ENCODE measurements around the gene FURIN. TPM values are rescaled to one million over a fixed set of nuclear protein-coding genes. Genes with fewer than 3 reads are reported as not detected.
"Not testable (repeated sequence)": the region's sequence is repeated elsewhere in the genome, so short reads cannot be mapped to it uniquely, and the experiment has no call there.

FURIN gene
- polyA plus RNA-seq, 3 donors, result 6.5 to 47.3 (median 14.3) TPM

GRCh38 chr15:90822204-90822955 is 46.0 kb upstream of the FURIN start:
- no peak overlapping the region for H3K4me2 ChIP-seq (replicated peaks; ENCODE audit: extremely low read depth, low read length, poor library complexity, severe bottlenecking)
- TF ChIP-seq, protein P1, sequence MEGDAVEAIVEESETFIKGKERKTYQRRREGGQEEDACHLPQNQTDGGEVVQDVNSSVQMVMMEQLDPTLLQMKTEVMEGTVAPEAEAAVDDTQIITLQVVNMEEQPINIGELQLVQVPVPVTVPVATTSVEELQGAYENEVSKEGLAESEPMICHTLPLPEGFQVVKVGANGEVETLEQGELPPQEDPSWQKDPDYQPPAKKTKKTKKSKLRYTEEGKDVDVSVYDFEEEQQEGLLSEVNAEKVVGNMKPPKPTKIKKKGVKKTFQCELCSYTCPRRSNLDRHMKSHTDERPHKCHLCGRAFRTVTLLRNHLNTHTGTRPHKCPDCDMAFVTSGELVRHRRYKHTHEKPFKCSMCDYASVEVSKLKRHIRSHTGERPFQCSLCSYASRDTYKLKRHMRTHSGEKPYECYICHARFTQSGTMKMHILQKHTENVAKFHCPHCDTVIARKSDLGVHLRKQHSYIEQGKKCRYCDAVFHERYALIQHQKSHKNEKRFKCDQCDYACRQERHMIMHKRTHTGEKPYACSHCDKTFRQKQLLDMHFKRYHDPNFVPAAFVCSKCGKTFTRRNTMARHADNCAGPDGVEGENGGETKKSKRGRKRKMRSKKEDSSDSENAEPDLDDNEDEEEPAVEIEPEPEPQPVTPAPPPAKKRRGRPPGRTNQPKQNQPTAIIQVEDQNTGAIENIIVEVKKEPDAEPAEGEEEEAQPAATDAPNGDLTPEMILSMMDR (IDR thresholded peaks at IDR 0.05), result no peak
- intact Hi-C loops (cut with micrococcal nuclease), result no loop called here

DNA sequence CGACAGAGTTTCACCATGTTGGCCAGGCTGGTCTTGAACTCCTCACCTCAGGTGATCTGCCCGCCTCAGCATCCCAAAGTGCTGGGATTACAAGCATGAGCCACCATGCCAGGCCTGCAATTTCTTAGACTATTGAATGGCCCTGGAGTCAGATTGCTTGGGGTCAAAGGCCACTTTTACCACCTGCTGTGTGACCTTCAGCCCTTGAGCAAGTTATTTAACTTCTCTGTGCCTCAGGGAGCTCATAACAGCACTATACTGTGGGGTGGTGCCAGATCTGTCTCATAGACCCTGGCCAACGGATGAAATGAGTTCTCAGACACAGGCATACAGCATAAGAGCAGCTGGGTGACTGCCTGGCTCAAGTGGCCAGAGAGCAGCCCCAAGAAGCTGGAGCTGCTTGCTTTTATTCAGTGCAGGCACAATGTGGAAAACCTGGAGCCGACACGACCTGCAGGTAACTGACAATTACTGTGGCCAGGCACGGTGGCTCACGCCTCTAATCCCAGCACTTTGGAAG is 44.9 kb upstream of the FURIN start:
- Mint-ChIP-seq H3K27me3 (ENCODE audit: low read depth in 3 of 3) (peaks cover 2 to 7% (median 2%) of the 10 kb centered on the region in 3 donors), H3K9me3 (peaks cover 0 to 5% (median 2%) of the 10 kb centered on the region in 7 donors), H3K27ac (peak overlapping the region in 2 of 7 donors; percentile 58 to 59), H3K4me1 (peaks cover 28% of the 10 kb centered on the region), H3K4me3 (no peak overlapping the region), H3K36me3 (peaks cover 0 to 3% of the 10 kb centered on the region in 2 donors)
- peaks cover 19 to 38% of the 10 kb centered on the region in 2 donors for H3K4me1 ChIP-seq (ENCODE audit: control insufficient read depth in 1 of 2, insufficient read depth in 2 of 2, low read length in 2 of 2)
- 97% methylated on average over 7 of the region's 7 CpGs for WGBS (ENCODE audit: insufficient coverage)
- H3K9ac ChIP-seq (ENCODE audit: insufficient read depth, low read length, poor library complexity, severe bottlenecking), result no peak overlapping the region
- H2AFZ ChIP-seq (ENCODE audit: insufficient read depth, low read depth, low read length, poor library complexity, severe bottlenecking), result no peak overlapping the region
- H3K9me3 ChIP-seq (replicated peaks in 1 of 2; ENCODE audit: control insufficient read depth in 1 of 2, insufficient read depth in 1 of 2, low read length in 2 of 2), result no peaks in the 10 kb centered on the region
- no peak for DNase-seq
- no peaks in the 10 kb centered on the region for H4K20me1 ChIP-seq (ENCODE audit: insufficient read depth, low read length)
- H3K27me3 ChIP-seq (ENCODE audit: control insufficient read depth in 2 of 2, insufficient read depth in 2 of 2, low read length in 2 of 2), result no peaks in the 10 kb centered on the region
- no peaks in the 10 kb centered on the region for H3K79me2 ChIP-seq (ENCODE audit: insufficient read depth, low read length)
- H3K4me3 ChIP-seq (replicated peaks in 1 of 3; ENCODE audit: low read depth in 2 of 3, low read length in 3 of 3), result no peak overlapping the region
- H3K27ac ChIP-seq (ENCODE audit: low read depth in 1 of 2, low read length in 2 of 2), result no peak overlapping the region
- H3K36me3 ChIP-seq (replicated peaks in 1 of 2; ENCODE audit: control insufficient read depth in 1 of 2, insufficient read depth in 2 of 2, low read length in 2 of 2), result no peaks in the 10 kb centered on the region
- TF ChIP-seq, protein P1 (IDR thresholded peaks at IDR 0.05), result no peak
- no peak overlapping the region for H3K4me2 ChIP-seq (replicated peaks; ENCODE audit: extremely low read depth, low read length, poor library complexity, severe bottlenecking)
- intact Hi-C loops (cut with micrococcal nuclease), result no loop called here

More at GRCh38 chr15:90822204-90822955, 46.0 kb upstream of the FURIN start:
- Mint-ChIP-seq H3K9me3 (peaks cover 0 to 5% (median 2%) of the 10 kb centered on the region in 7 donors), H3K27me3 (ENCODE audit: low read depth in 3 of 3) (peaks cover 2 to 7% (median 4%) of the 10 kb centered on the region in 3 donors), H3K4me3 (no peak overlapping the region), H3K27ac (peak overlapping the region in 1 of 7 donors; percentile 8), H3K4me1 (peaks cover 39% of the 10 kb centered on the region), H3K36me3 (peaks cover 0 to 3% of the 10 kb centered on the region in 2 donors)
- Histone ChIP-seq H3K9me3 (replicated peaks in 1 of 2; ENCODE audit: control insufficient read depth in 1 of 2, insufficient read depth in 1 of 2, low read length in 2 of 2) (no peaks in the 10 kb centered on the region), H3K4me3 (replicated peaks in 1 of 3; ENCODE audit: low read depth in 2 of 3, low read length in 3 of 3) (no peak overlapping the region), H3K27me3 (ENCODE audit: control insufficient read depth in 2 of 2, insufficient read depth in 2 of 2, low read length in 2 of 2) (no peaks in the 10 kb centered on the region), H2AFZ (ENCODE audit: insufficient read depth, low read depth, low read length, poor library complexity, severe bottlenecking) (no peak overlapping the region), H3K9ac (ENCODE audit: insufficient read depth, low read length, poor library complexity, severe bottlenecking) (no peak overlapping the region), H3K36me3 (replicated peaks in 1 of 2; ENCODE audit: control insufficient read depth in 1 of 2, insufficient read depth in 2 of 2, low read length in 2 of 2) (no peaks in the 10 kb centered on the region), H3K79me2 (ENCODE audit: insufficient read depth, low read length) (no peaks in the 10 kb centered on the region), H3K4me1 (ENCODE audit: control insufficient read depth in 1 of 2, insufficient read depth in 2 of 2, low read length in 2 of 2) (peaks cover 27 to 45% of the 10 kb centered on the region in 2 donors), H4K20me1 (ENCODE audit: insufficient read depth, low read length) (no peaks in the 10 kb centered on the region), H3K27ac (ENCODE audit: low read depth in 1 of 2, low read length in 2 of 2) (no peak overlapping the region)
- DNase-seq, result no peak
- 95% methylated on average over 4 of the region's 8 CpGs for WGBS (ENCODE audit: insufficient coverage)

DNA sequence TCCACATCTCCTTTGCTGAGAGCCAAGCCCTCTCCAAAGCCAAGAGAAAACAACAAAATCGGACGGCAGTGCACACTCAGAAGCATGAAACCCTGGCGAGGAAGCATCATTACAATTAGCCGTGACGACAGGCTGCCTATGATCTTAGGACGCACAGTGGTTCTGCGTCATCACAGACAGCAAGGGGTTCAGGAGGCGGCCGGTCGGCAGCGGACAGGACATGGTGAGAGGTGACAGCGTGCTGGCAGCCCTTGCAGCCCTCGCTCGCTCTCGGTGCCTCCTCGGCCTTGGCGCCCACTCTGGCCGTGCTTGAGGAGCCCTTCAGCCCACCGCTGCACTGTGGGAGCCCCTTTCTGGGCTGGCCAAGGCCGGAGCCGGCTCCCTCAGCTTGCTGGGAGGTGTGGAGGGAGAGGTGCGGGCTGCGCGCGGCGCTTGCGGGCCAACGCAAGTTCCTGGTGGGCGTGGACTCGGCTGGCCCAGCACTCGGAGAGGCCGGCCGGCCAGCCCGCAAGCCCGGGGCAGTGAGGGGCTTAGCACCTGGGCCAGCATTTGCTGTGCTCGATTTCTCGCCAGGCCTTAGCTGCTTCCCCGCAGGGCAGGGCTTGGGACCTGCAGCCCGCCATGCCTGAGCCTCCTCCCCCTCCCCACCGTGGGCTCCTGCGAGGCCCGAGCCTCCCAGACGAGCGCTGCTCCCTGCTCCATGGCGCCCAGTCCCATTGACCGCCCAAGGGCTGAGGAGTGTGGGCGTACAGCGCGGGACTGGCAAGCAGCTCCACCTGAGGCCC is 43.1 kb upstream of the FURIN start:
- intact Hi-C loops (cut with micrococcal nuclease); H3K4me3 Mint-ChIP-seq; H3K36me3 Mint-ChIP-seq; DNase-seq; H3K79me2 ChIP-seq (ENCODE audit: insufficient read depth, low read length); H2AFZ ChIP-seq (ENCODE audit: insufficient read depth, low read depth, low read length, poor library complexity, severe bottlenecking); H3K4me2 ChIP-seq (replicated peaks; ENCODE audit: extremely low read depth, low read length, poor library complexity, severe bottlenecking); H3K9ac ChIP-seq (ENCODE audit: insufficient read depth, low read length, poor library complexity, severe bottlenecking); H3K27ac ChIP-seq (ENCODE audit: low read depth in 1 of 2, low read length in 2 of 2); H3K9me3 Mint-ChIP-seq; H3K27me3 ChIP-seq (ENCODE audit: control insufficient read depth in 2 of 2, insufficient read depth in 2 of 2, low read length in 2 of 2); H3K27me3 Mint-ChIP-seq (ENCODE audit: low read depth in 3 of 3); H4K20me1 ChIP-seq (ENCODE audit: insufficient read depth, low read length); H3K4me3 ChIP-seq (replicated peaks in 1 of 3; ENCODE audit: low read depth in 2 of 3, low read length in 3 of 3); H3K36me3 ChIP-seq (replicated peaks in 1 of 2; ENCODE audit: control insufficient read depth in 1 of 2, insufficient read depth in 2 of 2, low read length in 2 of 2); H3K9me3 ChIP-seq (replicated peaks in 1 of 2; ENCODE audit: control insufficient read depth in 1 of 2, insufficient read depth in 1 of 2, low read length in 2 of 2): not testable (repeated sequence)
- H3K27ac Mint-ChIP-seq, result peak overlapping the region in 2 of 7 donors; percentile 3 to 78
- H3K4me1 Mint-ChIP-seq, result peaks cover 33% of the 10 kb centered on the region
- 92% methylated on average over 32 of the region's 49 CpGs for WGBS (ENCODE audit: insufficient coverage)
- H3K4me1 ChIP-seq (ENCODE audit: control insufficient read depth in 1 of 2, insufficient read depth in 2 of 2, low read length in 2 of 2), result peaks cover 31 to 42% of the 10 kb centered on the region in 2 donors
